ENCODE measurements around the gene KLF7. TPM values are rescaled to one million over a fixed set of nuclear protein-coding genes. Genes with fewer than 3 reads are reported as not detected.

KLF7 gene
- total and polyA plus RNA-seq, 7 donors = 1.1 to 13.5 (median 5.4) TPM

DNA sequence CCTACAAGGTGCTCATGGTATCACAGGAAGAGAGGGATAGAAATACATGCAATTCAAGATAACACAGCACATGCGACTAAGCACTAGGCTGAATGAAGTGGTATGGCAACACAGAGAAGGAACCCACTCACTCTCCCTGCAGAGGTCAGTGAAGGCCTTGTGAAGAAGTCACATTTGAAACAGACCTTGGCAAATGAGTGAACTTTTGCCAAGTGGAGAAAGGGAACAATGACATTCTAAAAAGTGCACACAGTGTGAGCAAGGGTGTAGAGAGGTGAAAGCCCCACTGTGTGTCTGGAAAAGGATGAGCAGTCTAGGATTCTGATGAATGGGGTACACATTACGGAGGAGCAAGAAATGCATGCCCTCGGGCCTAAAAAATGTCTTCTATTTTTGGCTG lies 23.3 kb downstream of the KLF7 start:
- 33 to 47% (median 43%) methylated on average over 3 of the region's 3 CpGs for WGBS, 3 donors
- DNase-seq = no peak

DNA sequence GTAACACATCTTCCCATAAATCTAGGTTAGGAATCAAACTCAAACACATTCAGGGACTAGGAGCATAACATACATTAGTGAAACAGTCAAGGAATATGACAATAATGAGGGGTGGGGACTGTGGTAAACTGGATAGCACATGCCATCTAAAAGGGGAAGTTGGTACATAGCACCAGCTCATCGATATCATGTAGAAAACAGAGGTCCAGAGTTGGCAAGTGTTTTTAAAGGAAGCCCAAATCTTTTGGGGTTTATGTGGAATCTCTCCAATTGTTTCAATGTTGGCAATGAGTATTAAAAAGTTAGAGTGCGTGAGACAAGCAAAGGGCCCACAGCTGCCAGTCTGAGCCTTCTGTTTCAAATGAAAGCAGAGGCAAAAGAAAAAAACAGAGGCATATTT lies 24.4 kb downstream of the KLF7 start:
- no peaks in the 10 kb centered on the region for H3K9me3 ChIP-seq
- H3K4me3 ChIP-seq = no peak overlapping the region
- intact Hi-C loops (cut with DNase I) = no loop called here
- 37 to 41% (median 40%) methylated on average over 2 of the region's 2 CpGs for WGBS, 3 donors
- H3K36me3 ChIP-seq (ENCODE audit: insufficient read depth in 1 of 2, low read depth in 1 of 2) = no peaks in the 10 kb centered on the region
- DNase-seq = no peak
- H3K4me1 ChIP-seq = peaks cover 37% of the 10 kb centered on the region
- no peaks in the 10 kb centered on the region for H3K27me3 ChIP-seq (ENCODE audit: insufficient read depth in 3 of 3, low read length in 2 of 3)
- TF ChIP-seq CTCF (IDR thresholded peaks at IDR 0.05) = no peak
- no peak for ATAC-seq
- peak overlapping the region; percentile 60 for H3K27ac ChIP-seq

More for the DNA sequence above, 23.3 kb downstream of the KLF7 start:
- no peaks in the 10 kb centered on the region for H3K9me3 ChIP-seq
- ATAC-seq = peak; percentile 19 to 55 (median 51)
- peak overlapping the region; percentile 60 for H3K27ac ChIP-seq
- TF ChIP-seq CTCF (IDR thresholded peaks at IDR 0.05) = peak; percentile 24
- H3K4me3 ChIP-seq = no peak overlapping the region
- H3K4me1 ChIP-seq = peaks cover 38% of the 10 kb centered on the region
- intact Hi-C loops (cut with DNase I) = no loop called here
- H3K36me3 ChIP-seq (ENCODE audit: insufficient read depth in 1 of 2, low read depth in 1 of 2) = no peaks in the 10 kb centered on the region
- no peaks in the 10 kb centered on the region for H3K27me3 ChIP-seq (ENCODE audit: insufficient read depth in 3 of 3, low read length in 2 of 3)

DNA sequence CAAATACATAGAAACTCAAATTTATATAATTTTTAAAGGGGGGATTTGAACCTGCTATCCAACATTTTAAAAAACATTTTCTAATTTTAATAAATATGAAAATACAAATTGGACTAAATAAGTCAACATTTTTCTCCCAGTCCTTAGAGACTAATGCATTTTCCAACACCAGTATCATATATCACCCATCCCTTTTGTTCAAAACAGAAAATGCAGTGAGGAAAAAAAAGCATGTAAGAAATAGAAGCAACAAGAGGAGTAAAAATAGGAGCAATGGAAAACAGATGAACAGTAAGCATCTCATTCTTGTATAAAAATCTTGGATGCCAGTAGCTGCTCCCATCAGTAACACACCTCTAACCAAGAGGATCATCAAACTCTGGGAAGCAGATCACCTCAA lies 25.5 kb downstream of the KLF7 start:
- no peak for TF ChIP-seq CTCF (IDR thresholded peaks at IDR 0.05)

GRCh38 chr2:207139552-207139951 lies 26.2 kb downstream of the KLF7 start:
- H3K36me3 ChIP-seq (ENCODE audit: insufficient read depth in 1 of 2, low read depth in 1 of 2) = no peaks in the 10 kb centered on the region
- intact Hi-C loops (cut with DNase I) = no loop called here
- no peak for TF ChIP-seq CTCF (IDR thresholded peaks at IDR 0.05)
- no peak overlapping the region for H3K4me3 ChIP-seq
- 85 to 96% (median 93%) methylated on average over 4 of the region's 4 CpGs for WGBS, 3 donors
- H3K27me3 ChIP-seq (ENCODE audit: insufficient read depth in 3 of 3, low read length in 2 of 3) = no peaks in the 10 kb centered on the region
- H3K27ac ChIP-seq = no peak overlapping the region
- H3K4me1 ChIP-seq = peaks cover 38% of the 10 kb centered on the region
- H3K9me3 ChIP-seq = no peaks in the 10 kb centered on the region
- ATAC-seq (no peak), DNase-seq (no peak)

More for the DNA sequence above, 25.5 kb downstream of the KLF7 start:
- H3K27ac ChIP-seq = no peak overlapping the region
- no peak for ATAC-seq
- H3K36me3 ChIP-seq (ENCODE audit: insufficient read depth in 1 of 2, low read depth in 1 of 2) = no peaks in the 10 kb centered on the region
- no peaks in the 10 kb centered on the region for H3K27me3 ChIP-seq (ENCODE audit: insufficient read depth in 3 of 3, low read length in 2 of 3)
- no peaks in the 10 kb centered on the region for H3K9me3 ChIP-seq
- H3K4me3 ChIP-seq = no peak overlapping the region
- DNase-seq = no peak
- peaks cover 37% of the 10 kb centered on the region for H3K4me1 ChIP-seq
- intact Hi-C loops (cut with DNase I) = no loop called here

DNA sequence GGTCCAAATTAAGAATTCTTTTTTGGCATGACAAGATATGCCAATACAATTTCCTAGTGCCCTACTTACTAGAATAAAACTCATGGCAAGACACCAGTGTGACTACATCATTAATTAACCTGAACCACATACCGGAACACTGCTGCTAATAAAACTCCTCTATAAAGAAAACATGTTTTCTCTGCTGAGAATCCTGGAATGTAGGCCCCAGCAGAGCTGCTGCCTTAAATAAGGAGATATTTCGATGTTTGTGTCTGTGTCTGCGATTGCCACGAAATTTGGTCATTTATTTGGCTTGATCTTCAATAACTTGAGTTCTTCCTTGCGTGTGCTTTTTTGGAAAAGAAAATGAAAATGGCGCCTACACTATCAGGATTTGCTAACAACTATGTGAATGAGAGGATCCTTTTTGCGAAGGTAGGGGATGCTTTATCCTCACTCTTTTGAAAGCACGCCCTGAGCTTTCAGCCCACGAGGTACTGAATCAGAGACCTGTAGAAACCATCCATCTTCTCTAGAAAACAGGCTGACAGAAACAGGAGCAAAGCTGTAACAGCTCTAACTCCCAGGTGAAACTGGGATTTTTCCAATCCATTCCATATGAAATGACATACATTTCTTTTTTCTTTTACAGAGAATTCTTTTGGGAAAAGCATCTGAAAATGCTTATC lies 27.0 kb downstream of the KLF7 start:
- intact Hi-C loops (cut with DNase I) = no loop called here
- H3K27me3 ChIP-seq (ENCODE audit: insufficient read depth in 3 of 3, low read length in 2 of 3) = no peaks in the 10 kb centered on the region
- no peak for TF ChIP-seq CTCF (IDR thresholded peaks at IDR 0.05)
- H3K4me3 ChIP-seq = no peak overlapping the region
- ATAC-seq = no peak
- no peaks in the 10 kb centered on the region for H3K36me3 ChIP-seq (ENCODE audit: insufficient read depth in 1 of 2, low read depth in 1 of 2)
- WGBS, 3 donors = 71 to 81% (median 77%) methylated on average over 9 of the region's 9 CpGs
- H3K27ac ChIP-seq = peak overlapping the region; percentile 7
- H3K4me1 ChIP-seq = peaks cover 36% of the 10 kb centered on the region
- no peaks in the 10 kb centered on the region for H3K9me3 ChIP-seq
- no peak for DNase-seq

All from psoas muscle (tissue), 8 donors.